Epidermal melanocyte (primary cell): ENCODE data around the gene RBMS1.
"Not testable (repeated sequence)": the region's sequence is repeated elsewhere in the genome, so short reads cannot be mapped to it uniquely, and the experiment has no call there.

Source experiments
- DNase-seq: peaks from one replicate; pipeline ENCODE4 v3.0.0; 2011; ENCODE audit warnings: low spot score; ENCODE audit not compliant: insufficient read length

Gene RBMS1

GRCh38 chr2:160384791-160385190 lies 108.8 kb downstream of the RBMS1 start:
- no peak for DNase-seq

- DNase-seq = no peak
Observed at GRCh38 chr2:160381425-160381951, 112.1 kb downstream of the RBMS1 start.

GRCh38 chr2:160380611-160381010 lies 113.0 kb downstream of the RBMS1 start:
- no peak for DNase-seq

GRCh38 chr2:160380000-160380570 lies 113.5 kb downstream of the RBMS1 start:
- no peak for DNase-seq

GRCh38 chr2:160379399-160379798 lies 114.2 kb downstream of the RBMS1 start:
- no peak for DNase-seq

GRCh38 chr2:160377204-160377995 lies 116.2 kb downstream of the RBMS1 start:
- no peak for DNase-seq

- no peak for DNase-seq
Observed at GRCh38 chr2:160376576-160376975, 117.0 kb downstream of the RBMS1 start.

- no peak for DNase-seq
Observed at GRCh38 chr2:160375802-160376469, 117.7 kb downstream of the RBMS1 start.

- no peak for DNase-seq
Observed at GRCh38 chr2:160375037-160375436, 118.6 kb downstream of the RBMS1 start.

GRCh38 chr2:160373666-160374065 lies 119.9 kb downstream of the RBMS1 start:
- DNase-seq = no peak

- no peak for DNase-seq
Observed at GRCh38 chr2:160373263-160373662, 120.3 kb downstream of the RBMS1 start.

- DNase-seq = no peak
Observed at GRCh38 chr2:160372585-160372984, 121.0 kb downstream of the RBMS1 start.

- DNase-seq = no peak
Observed at GRCh38 chr2:160372010-160372356, 121.6 kb downstream of the RBMS1 start.

GRCh38 chr2:160371251-160372009 lies 122.2 kb downstream of the RBMS1 start:
- no peak for DNase-seq

GRCh38 chr2:160368988-160369930 lies 124.3 kb downstream of the RBMS1 start:
- no peak for DNase-seq

GRCh38 chr2:160367887-160368286 lies 125.7 kb downstream of the RBMS1 start:
- no peak for DNase-seq

- not testable (repeated sequence) for DNase-seq
Observed at GRCh38 chr2:160367139-160367538, 126.5 kb downstream of the RBMS1 start.

GRCh38 chr2:160366474-160366873 lies 127.1 kb downstream of the RBMS1 start:
- DNase-seq = no peak

GRCh38 chr2:160365716-160366367 lies 127.8 kb downstream of the RBMS1 start:
- no peak for DNase-seq

GRCh38 chr2:160364364-160364763 lies 129.2 kb downstream of the RBMS1 start:
- no peak for DNase-seq
